NCI-H2171 treated with DMSO at 0.1 percent for 48 hours (cell line): Measurements from ENCODE around the gene ATP8B2.
"Not testable (repeated sequence)": the region's sequence is repeated elsewhere in the genome, so short reads cannot be mapped to it uniquely, and the experiment has no call there.

Source experiments
- DNase-seq: peaks from one replicate; lab custom pipeline; 2025; lab: John Stamatoyannopoulos, UW

Gene ATP8B2

GRCh38 chr1:154347961-154348360, 22.6 kb downstream of the ATP8B2 start:
- DNase-seq: no peak

GRCh38 chr1:154348429-154349076, 23.2 kb downstream of the ATP8B2 start:
- DNase-seq: peak; percentile 11

- DNase-seq: peak; percentile 15
These were observed 23.8 kb downstream of the ATP8B2 start for GRCh38 chr1:154349121-154349520.

GRCh38 chr1:154350383-154350782, 25.1 kb downstream of the ATP8B2 start:
- DNase-seq: peak; percentile 42

- peak; percentile 91 for DNase-seq
These were observed 26.2 kb downstream of the ATP8B2 start for GRCh38 chr1:154351363-154352068.

GRCh38 chr1:154352245-154352580, 26.9 kb downstream of the ATP8B2 start:
- DNase-seq: no peak

GRCh38 chr1:154352581-154353459, 27.5 kb downstream of the ATP8B2 start:
- DNase-seq: peak; percentile 88

- DNase-seq: peak; percentile 27
These were observed 28.2 kb downstream of the ATP8B2 start for GRCh38 chr1:154353460-154353904.

- no peak for DNase-seq
These were observed 28.6 kb downstream of the ATP8B2 start for GRCh38 chr1:154353966-154354365.

GRCh38 chr1:154358519-154358918, 33.2 kb downstream of the ATP8B2 start:
- no peak for DNase-seq

- no peak for DNase-seq
These were observed 35.0 kb downstream of the ATP8B2 start for GRCh38 chr1:154360288-154360687.

- DNase-seq: not testable (repeated sequence)
These were observed 35.6 kb downstream of the ATP8B2 start for GRCh38 chr1:154360881-154361280.

GRCh38 chr1:154361357-154361756, 36.0 kb downstream of the ATP8B2 start:
- no peak for DNase-seq

GRCh38 chr1:154371436-154371835, 46.1 kb downstream of the ATP8B2 start:
- DNase-seq: no peak

GRCh38 chr1:154373777-154374357, 48.5 kb downstream of the ATP8B2 start:
- not testable (repeated sequence) for DNase-seq

GRCh38 chr1:154379301-154379700, 54.0 kb downstream of the ATP8B2 start:
- DNase-seq: no peak

- DNase-seq: no peak
These were observed 59.5 kb downstream of the ATP8B2 start for GRCh38 chr1:154384650-154385489.

- no peak for DNase-seq
These were observed 61.5 kb downstream of the ATP8B2 start for GRCh38 chr1:154386643-154387352.

- DNase-seq: peak; percentile 44
These were observed 65.9 kb downstream of the ATP8B2 start for GRCh38 chr1:154391086-154391770.

GRCh38 chr1:154398141-154398540, 72.8 kb downstream of the ATP8B2 start:
- no peak for DNase-seq
